Tibial nerve (tissue), 4 donors: ENCODE results near the gene GNMT.

Experiments used
- CTCF ChIP-seq, 5 experiments: fragments of 200-600 bp in 3 of 5; fragments of 450-650 bp in 2 of 5; sonication (generic) in 3 of 5; IDR thresholded peaks; one replicate each; pipeline ENCODE4 v1.5.1; 2016 to 2019; ENCODE audit warnings: antibody characterized with exemption in 5 of 5, mild to moderate bottlenecking in 3 of 5, moderate library complexity in 2 of 5
- EP300 ChIP-seq, 2 donors: sonication (generic); formaldehyde crosslinking; IDR thresholded peaks; one replicate each; pipeline ENCODE4 v1.6.1; 2017; ENCODE audit warnings: antibody characterized with exemption in 2 of 2, mild to moderate bottlenecking in 1 of 2
- POLR2A ChIP-seq, 2 donors: fragments of 450-650 bp; IDR thresholded peaks; one replicate each; pipeline ENCODE4 v1.6.1; 2017; ENCODE audit warnings: antibody characterized with exemption in 2 of 2, mild to moderate bottlenecking in 2 of 2, moderate library complexity in 2 of 2

- TF ChIP-seq CTCF (IDR thresholded peaks at IDR 0.05) (no peak), EP300 (IDR thresholded peaks at IDR 0.05) (no peak), POLR2A (IDR thresholded peaks at IDR 0.05) (no peak)
Observed at GRCh38 chr6:42978487-42978838, 17.9 kb downstream of the GNMT start.
